GM12878 (cell line): Measurements from ENCODE around the gene TCF7L1. TPM values are rescaled to one million over a fixed set of nuclear protein-coding genes. Genes with fewer than 3 reads are reported as not detected.
A peak's percentile ranks its signal among the peaks of the same experiment; 100 is the strongest.
"Not testable (repeated sequence)": the region's sequence is repeated elsewhere in the genome, so short reads cannot be mapped to it uniquely, and the experiment has no call there.

Experiments
- ATAC-seq: fragments of 200-7000 bp; cut with Tn5 transposase; 3 replicates; pipeline ENCODE4 v1.9.1; 2020; ENCODE audit warnings: mild to moderate bottlenecking, moderate library complexity
- BruUV-seq: library from RNA; stranded (reverse); fragments of 400-500 nt; replicated peaks from 2 replicates; lab custom pipeline; 2021; lab: Mats Ljungman, UMichigan
- CTCF ChIA-PET: fragments of 300-600 bp; sonication (Branson Sonifier 250); formaldehyde crosslinking; extraction: SDS; loops from one replicate; lab custom pipeline; 2021; ENCODE audit warnings: inconsistent platforms; lab: Yijun Ruan, JAX
- POLR2A ChIA-PET: fragments of 350-600 bp; formaldehyde crosslinking; extraction: SDS; loops from one replicate; lab custom pipeline; 2021; ENCODE audit warnings: inconsistent platforms; lab: Charles Lee
- RAD21 ChIA-PET: fragments of 300-600 bp; sonication (Branson Sonifier 250); formaldehyde crosslinking; loops from one replicate; lab custom pipeline; 2023; ENCODE audit warnings: antibody characterized with exemption; ENCODE audit not compliant: unreplicated experiment; lab: Charles Lee
- SMC1A ChIA-PET: fragments of 300-600 bp; sonication (Branson Sonifier 250); formaldehyde crosslinking; loops from one replicate; lab custom pipeline; 2023; ENCODE audit not compliant: unreplicated experiment, uncharacterized antibody; lab: Charles Lee
- DNase-seq: peaks from one replicate; pipeline ENCODE4 v3.0.0-alpha.2; 2011; ENCODE audit warnings: low read depth, low spot score
- FAIRE-seq: peaks from 3 replicates; lab custom pipeline; 2011; peaks lifted over from hg19 to GRCh38; lab: Jason Lieb, UNC
- H2AFZ ChIP-seq: 2 replicates; pipeline ENCODE4 v1.6.0; 2011; ENCODE audit warnings: low read depth, low read length, control low read depth; ENCODE audit not compliant: control insufficient read depth
- H3K27ac ChIP-seq: 2 replicates; pipeline ENCODE4 v1.5.1; 2011; ENCODE audit warnings: control low read depth; ENCODE audit not compliant: control insufficient read depth, insufficient read depth
- H3K27me3 ChIP-seq, 2 experiments: replicated peaks in 1 of 2; 2 replicates each; pipeline versions ENCODE4 v1.6.0 to v1.6.1; 2011; ENCODE audit warnings: low read length in 1 of 2; ENCODE audit not compliant: control insufficient read depth in 2 of 2, insufficient read depth in 2 of 2
- H3K36me3 ChIP-seq, 2 experiments: 2 replicates each; pipeline ENCODE4 v1.5.1; 2011; ENCODE audit warnings: low read length in 1 of 2; ENCODE audit not compliant: control insufficient read depth in 2 of 2, insufficient read depth in 2 of 2
- H3K4me1 ChIP-seq: 2 replicates; pipeline ENCODE4 v1.6.1; 2011; ENCODE audit warnings: mild to moderate bottlenecking, low read length, moderate library complexity, mixed read lengths; ENCODE audit not compliant: control insufficient read depth, insufficient read depth
- H3K4me2 ChIP-seq: 2 replicates; pipeline ENCODE4 v1.6.0; 2011; ENCODE audit warnings: control low read depth; ENCODE audit not compliant: control insufficient read depth, insufficient read depth
- H3K4me3 ChIP-seq: fragments of 200-600 bp; sonication (generic); 2 replicates; pipeline ENCODE4 v1.5.1; 2016
- H3K79me2 ChIP-seq: 2 replicates; pipeline ENCODE4 v1.6.0; 2011; ENCODE audit warnings: low read length; ENCODE audit not compliant: control insufficient read depth, insufficient read depth
- H3K9ac ChIP-seq: 2 replicates; pipeline ENCODE4 v1.8.0; 2011; ENCODE audit warnings: low read length, control low read depth, mixed read lengths; ENCODE audit not compliant: control insufficient read depth, insufficient read depth
- H3K9me3 ChIP-seq: replicated peaks from 3 replicates; pipeline ENCODE4 v1.5.1; 2011; ENCODE audit warnings: mild to moderate bottlenecking, low read length; ENCODE audit not compliant: control insufficient read depth, insufficient read depth
- H4K20me1 ChIP-seq: 2 replicates; pipeline ENCODE4 v1.6.0; 2011; ENCODE audit not compliant: control insufficient read depth, insufficient read depth
- CREB1 ChIP-seq: IDR thresholded peaks from 2 replicates; pipeline ENCODE4 v1.6.1; 2012; ENCODE audit warnings: low read depth, mild to moderate bottlenecking, inconsistent platforms
- CREM ChIP-seq: IDR thresholded peaks from 2 replicates; pipeline ENCODE4 v1.6.1; 2014; ENCODE audit warnings: antibody characterized with exemption, low read depth
- DPF2 ChIP-seq: fragments of 450-650 bp; IDR thresholded peaks from 2 replicates; pipeline ENCODE4 v1.6.1; 2017; ENCODE audit warnings: mild to moderate bottlenecking
- LARP7 ChIP-seq: fragments of 450-650 bp; IDR thresholded peaks from 2 replicates; pipeline ENCODE4 v1.6.1; 2017; ENCODE audit warnings: mild to moderate bottlenecking
- POLR2AphosphoS5 ChIP-seq: IDR thresholded peaks from 2 replicates; pipeline ENCODE4 v1.6.1; 2011; ENCODE audit warnings: mild to moderate bottlenecking, low read length, inconsistent platforms
- YY1 ChIP-seq: IDR thresholded peaks from 2 replicates; pipeline ENCODE4 v1.6.1; 2011; ENCODE audit warnings: low read depth, mild to moderate bottlenecking, low read length
- ZBED1 ChIP-seq: IDR thresholded peaks from 2 replicates; pipeline ENCODE4 v1.6.1; 2016; ENCODE audit warnings: borderline replicate concordance
- WGBS: methylation state at CpG from one replicate; pipeline ENCODE4 v1.1.6; 2016; ENCODE audit warnings: low lambda C conversion rate; ENCODE audit not compliant: insufficient replicate concordance, insufficient coverage; ENCODE audit errors: missing lambda C conversion rate; 5-methylcytosine and 5-hydroxymethylcytosine counted together
- in situ Hi-C: fragments of 300-500 bp; cut with MboI; formaldehyde crosslinking; loops from 9 replicates; pipeline ENCODE4 v1.14.3; 2018; ENCODE audit warnings: mixed read lengths
- intact Hi-C: fragments of 100-400 bp; cut with micrococcal nuclease; formaldehyde crosslinking; loops from one replicate; pipeline ENCODE4 v1.14.2; 2022; ENCODE audit not compliant: unreplicated experiment
- polyA plus RNA-seq, 11 experiments: library from polyadenylated mRNA; depleted of rRNA in 4 of 11; unstranded in 6 of 11; stranded (reverse) in 5 of 11; fragments of >200 nt; fragmentation: Nextera tagmentation in 4 of 11; fragmentation: Illumina TruSeq in 1 of 11; extraction: Ambion mirVana in 4 of 11; extraction: Trizol in 1 of 11; gene quantifications; 1 replicate in 1 of 11; 2 replicates in 10 of 11; pipeline versions ENCODE4 v1.2.1 to v1.2.3, GENCODE V29; 2011 to 2016; ENCODE audit warnings: inconsistent platforms in 2 of 11, missing spikeins in 2 of 11, low read depth in 1 of 11
- total RNA-seq, 4 experiments: library from RNA; depleted of rRNA in 3 of 4; stranded (reverse); fragments of >200 nt in 3 of 4; fragmentation: Illumina TruSeq in 1 of 4; extraction: Trizol in 1 of 4; gene quantifications; 2 replicates each; pipeline versions ENCODE4 v1.2.1 to v1.2.3, GENCODE V29; 2013 to 2021
- TF ChIP-seq, protein P1 (sequence below): fragments of 450-650 bp; IDR thresholded peaks from 2 replicates; pipeline ENCODE4 v1.6.1; 2017; ENCODE audit warnings: mild to moderate bottlenecking, moderate library complexity

Gene TCF7L1
- total and polyA plus RNA-seq, 10 of the 15 experiments (the other 5 are each of a cell fraction or from before 2014, with no cell fraction given) = 0.03 to 0.11 (median 0.10) TPM; not detected in 7

DNA sequence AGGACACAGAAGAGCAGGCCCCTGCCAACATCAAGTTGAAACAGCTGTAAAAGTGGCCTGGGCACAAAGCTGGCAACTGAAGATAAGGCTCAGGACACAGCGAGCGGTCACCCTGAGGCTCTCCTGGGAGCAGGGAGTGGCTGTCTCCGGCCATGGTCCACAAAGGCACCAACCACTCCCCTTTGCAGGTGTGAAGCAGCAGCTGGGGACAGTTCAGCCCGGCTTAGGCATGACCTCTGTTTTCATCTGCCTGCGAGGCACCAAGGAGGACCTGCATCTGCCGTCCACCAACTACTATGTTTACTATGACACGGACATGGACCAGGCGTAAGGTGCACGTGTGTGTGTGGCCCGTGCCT is 181.7 kb downstream of the TCF7L1 start (continued):
- TF ChIP-seq ZBED1 = no peak

DNA sequence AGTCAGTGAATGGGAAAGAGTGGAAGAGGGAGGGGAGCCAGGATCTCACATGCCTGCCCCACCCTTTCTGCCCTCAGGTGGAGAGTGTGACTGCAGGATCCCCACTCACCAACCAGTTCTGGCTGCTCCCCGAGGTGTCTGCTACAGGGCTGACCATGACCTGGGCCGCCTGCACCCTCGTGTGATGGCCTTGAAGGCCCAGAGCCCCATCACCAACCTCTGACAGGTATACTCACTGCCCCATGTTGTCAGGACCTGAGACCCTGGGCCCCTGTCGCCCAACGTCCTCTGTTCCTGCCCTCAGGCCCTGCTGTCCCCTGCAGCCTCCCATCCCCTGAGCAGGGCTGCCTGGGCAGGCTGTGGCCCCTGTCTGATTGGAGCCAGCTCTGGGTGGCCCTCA is 182.7 kb downstream of the TCF7L1 start:
- H3K27me3 ChIP-seq, DNase-seq, H3K4me2 ChIP-seq, POLR2A ChIA-PET, H2AFZ ChIP-seq, ATAC-seq, FAIRE-seq, H3K27ac ChIP-seq, BruUV-seq, H3K9me3 ChIP-seq, H3K9ac ChIP-seq, in situ Hi-C loops, CTCF ChIA-PET, H4K20me1 ChIP-seq, RAD21 ChIA-PET, H3K4me1 ChIP-seq, H3K4me3 ChIP-seq, SMC1A ChIA-PET: not testable (repeated sequence)
- H3K79me2 ChIP-seq = peaks cover 17% of the 10 kb centered on the region
- 50% methylated on average over 2 of the region's 5 CpGs for WGBS
- peaks cover 7 to 18% of the 10 kb centered on the region in 2 experiments; a peak in 3 of 4 replicates for H3K36me3 ChIP-seq
- intact Hi-C loops = loop anchor here (1.0 kb wide), 1 partner anchor 27 kb away; no protein-coding TSS in a partner anchor

DNA sequence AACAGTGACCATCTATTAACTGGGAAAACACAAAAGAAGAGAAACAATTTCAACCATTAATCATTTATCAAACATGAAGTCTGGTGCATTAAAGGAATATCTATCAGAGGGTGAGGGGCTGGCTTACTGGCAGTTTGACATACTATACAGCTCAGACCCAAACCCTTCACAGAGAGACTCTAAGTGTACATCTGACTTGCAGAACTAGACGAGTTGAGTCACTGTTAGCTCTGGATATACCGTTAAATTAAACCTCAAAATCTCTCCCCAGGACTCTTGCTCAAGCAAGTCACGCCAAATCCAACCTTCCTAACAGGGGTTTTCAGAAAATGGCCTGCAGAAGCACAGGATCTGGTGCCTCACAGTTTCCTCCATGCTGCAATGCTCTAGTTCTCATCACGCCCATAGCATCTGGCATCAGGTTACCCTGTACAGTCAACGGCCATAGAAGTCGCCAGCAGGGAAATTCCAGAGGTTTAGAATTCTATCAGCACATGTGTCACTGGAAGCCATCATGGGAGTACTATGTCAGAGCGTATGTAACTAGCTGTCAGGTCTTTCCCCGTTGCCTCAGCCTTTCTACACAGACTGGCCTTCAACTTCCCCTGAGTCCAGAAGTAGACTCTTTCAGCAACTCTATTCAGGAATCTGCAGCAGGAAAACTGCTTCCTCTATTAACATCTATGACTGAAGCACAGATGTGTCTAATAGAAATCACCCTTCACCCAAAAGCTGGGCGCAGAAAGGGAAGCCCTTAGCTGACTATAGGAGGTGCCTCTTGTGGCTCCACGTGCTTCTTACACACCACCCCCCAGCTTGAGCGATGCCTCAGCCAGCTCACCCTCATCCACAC is 185.3 kb downstream of the TCF7L1 start:
- Histone ChIP-seq H3K79me2 (peaks cover 35% of the 10 kb centered on the region), H3K27ac (no peak overlapping the region; the same call in 1 of the 2 replicates), H3K4me3 (no peak overlapping the region), H3K9me3 (no peaks in the 10 kb centered on the region), H3K4me2 (peak overlapping the region; percentile 44; the same call in 1 of the 2 replicates), H2AFZ (no peak overlapping the region), H3K9ac (no peak overlapping the region), H3K27me3 (no peaks in the 10 kb centered on the region), H3K4me1 (no peaks in the 10 kb centered on the region; the same call in 1 of the 2 replicates), H3K36me3 (peaks cover 23 to 27% of the 10 kb centered on the region in 2 experiments), H4K20me1 (peaks cover 9% of the 10 kb centered on the region)
- peak; percentile 33; the same call in 1 of the 2 replicates for TF ChIP-seq CREM
- TF ChIP-seq CREB1 = peak; percentile 47; the same call in 1 of the 2 replicates
- no peak for TF ChIP-seq DPF2
- no peak for TF ChIP-seq LARP7
- TF ChIP-seq, protein P1, sequence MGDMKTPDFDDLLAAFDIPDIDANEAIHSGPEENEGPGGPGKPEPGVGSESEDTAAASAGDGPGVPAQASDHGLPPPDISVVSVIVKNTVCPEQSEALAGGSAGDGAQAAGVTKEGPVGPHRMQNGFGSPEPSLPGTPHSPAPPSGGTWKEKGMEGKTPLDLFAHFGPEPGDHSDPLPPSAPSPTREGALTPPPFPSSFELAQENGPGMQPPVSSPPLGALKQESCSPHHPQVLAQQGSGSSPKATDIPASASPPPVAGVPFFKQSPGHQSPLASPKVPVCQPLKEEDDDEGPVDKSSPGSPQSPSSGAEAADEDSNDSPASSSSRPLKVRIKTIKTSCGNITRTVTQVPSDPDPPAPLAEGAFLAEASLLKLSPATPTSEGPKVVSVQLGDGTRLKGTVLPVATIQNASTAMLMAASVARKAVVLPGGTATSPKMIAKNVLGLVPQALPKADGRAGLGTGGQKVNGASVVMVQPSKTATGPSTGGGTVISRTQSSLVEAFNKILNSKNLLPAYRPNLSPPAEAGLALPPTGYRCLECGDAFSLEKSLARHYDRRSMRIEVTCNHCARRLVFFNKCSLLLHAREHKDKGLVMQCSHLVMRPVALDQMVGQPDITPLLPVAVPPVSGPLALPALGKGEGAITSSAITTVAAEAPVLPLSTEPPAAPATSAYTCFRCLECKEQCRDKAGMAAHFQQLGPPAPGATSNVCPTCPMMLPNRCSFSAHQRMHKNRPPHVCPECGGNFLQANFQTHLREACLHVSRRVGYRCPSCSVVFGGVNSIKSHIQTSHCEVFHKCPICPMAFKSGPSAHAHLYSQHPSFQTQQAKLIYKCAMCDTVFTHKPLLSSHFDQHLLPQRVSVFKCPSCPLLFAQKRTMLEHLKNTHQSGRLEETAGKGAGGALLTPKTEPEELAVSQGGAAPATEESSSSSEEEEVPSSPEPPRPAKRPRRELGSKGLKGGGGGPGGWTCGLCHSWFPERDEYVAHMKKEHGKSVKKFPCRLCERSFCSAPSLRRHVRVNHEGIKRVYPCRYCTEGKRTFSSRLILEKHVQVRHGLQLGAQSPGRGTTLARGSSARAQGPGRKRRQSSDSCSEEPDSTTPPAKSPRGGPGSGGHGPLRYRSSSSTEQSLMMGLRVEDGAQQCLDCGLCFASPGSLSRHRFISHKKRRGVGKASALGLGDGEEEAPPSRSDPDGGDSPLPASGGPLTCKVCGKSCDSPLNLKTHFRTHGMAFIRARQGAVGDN = no peak
- TF ChIP-seq YY1 = 0 out of 2 replicates have a peak, but pooled peaks have one; percentile 51
- peak; percentile 44; the same call in 1 of the 2 replicates for TF ChIP-seq POLR2AphosphoS5
- ChIA-PET CTCF (interaction anchor here (1.1 to 5.0 kb wide), 4 partner anchors 9 to 393 kb away, joined by 3 to 39 read pairs (median 4); no protein-coding TSS in a partner anchor), POLR2A (interaction anchor here (0.7 to 2.1 kb wide), 2 partner anchors 9 to 719 kb away, joined by 3 to 16 read pairs; partner anchors contain the start of gene TGOLN2), RAD21 (interaction anchor here (1.7 kb wide), 1 partner anchor 37 kb away, joined by 4 read pairs; no protein-coding TSS in a partner anchor), SMC1A (interaction anchor here (0.6 to 1.2 kb wide), 3 partner anchors 36 to 365 kb away, joined by 3 to 4 read pairs (median 3); partner anchors contain the start of genes ELMOD3 and RETSAT)
- ATAC-seq (peak; percentile 72), FAIRE-seq (peak; percentile 71), DNase-seq (no peak)
- intact Hi-C loops = no loop called here
- BruUV-seq = TSS peak; percentile 17
- in situ Hi-C loops = no loop called here
- 22% methylated on average over 11 of the region's 11 CpGs for WGBS
